RWPE2 (cell line): ENCODE data around the gene GRIK3.

Experiments
- ATAC-seq: fragments of 200-7000 bp; cut with Tn5 transposase; 3 replicates; pipeline ENCODE4 v1.9.1; 2021; ENCODE audit warnings: low read depth
- DNase-seq: peaks from one replicate; pipeline ENCODE4 v3.0.0-alpha.2; 2020; ENCODE audit warnings: low spot score
- H3K27ac ChIP-seq: fragments of 450-650 bp; 2 replicates; pipeline ENCODE4 v1.5.1; 2017; ENCODE audit warnings: mild to moderate bottlenecking; ENCODE audit not compliant: poor library complexity, severe bottlenecking
- H3K27me3 ChIP-seq: fragments of 250-450 bp; sonication (Bioruptor Pico); 2 replicates; pipeline ENCODE4 v1.5.1; 2021; ENCODE audit warnings: mild to moderate bottlenecking, moderate library complexity; ENCODE audit not compliant: insufficient read depth, poor library complexity, severe bottlenecking
- H3K36me3 ChIP-seq: fragments of 250-450 bp; sonication (Bioruptor Pico); 2 replicates; pipeline ENCODE4 v1.5.1; 2020; ENCODE audit warnings: low read depth, mild to moderate bottlenecking, moderate library complexity
- H3K4me1 ChIP-seq: fragments of 250-450 bp; sonication (Bioruptor Pico); 2 replicates; pipeline ENCODE4 v1.5.1; 2021; ENCODE audit warnings: mild to moderate bottlenecking, moderate library complexity; ENCODE audit not compliant: insufficient read depth, poor library complexity, severe bottlenecking
- H3K4me3 ChIP-seq: fragments of 250-450 bp; sonication (Bioruptor Pico); 2 replicates; pipeline ENCODE4 v1.5.1; 2021; ENCODE audit warnings: mild to moderate bottlenecking, moderate library complexity; ENCODE audit not compliant: severe bottlenecking
- H3K9me3 ChIP-seq: fragments of 250-450 bp; sonication (Bioruptor Pico); 2 replicates; pipeline ENCODE4 v1.5.1; 2021; ENCODE audit warnings: mild to moderate bottlenecking, moderate library complexity; ENCODE audit not compliant: severe bottlenecking
- TF ChIP-seq, protein P1 (sequence below): fragments of 450-650 bp; IDR thresholded peaks from one replicate; pipeline ENCODE4 v1.5.1; 2017; ENCODE audit warnings: mild to moderate bottlenecking, moderate library complexity; ENCODE audit not compliant: poor library complexity, severe bottlenecking

Gene GRIK3

DNA sequence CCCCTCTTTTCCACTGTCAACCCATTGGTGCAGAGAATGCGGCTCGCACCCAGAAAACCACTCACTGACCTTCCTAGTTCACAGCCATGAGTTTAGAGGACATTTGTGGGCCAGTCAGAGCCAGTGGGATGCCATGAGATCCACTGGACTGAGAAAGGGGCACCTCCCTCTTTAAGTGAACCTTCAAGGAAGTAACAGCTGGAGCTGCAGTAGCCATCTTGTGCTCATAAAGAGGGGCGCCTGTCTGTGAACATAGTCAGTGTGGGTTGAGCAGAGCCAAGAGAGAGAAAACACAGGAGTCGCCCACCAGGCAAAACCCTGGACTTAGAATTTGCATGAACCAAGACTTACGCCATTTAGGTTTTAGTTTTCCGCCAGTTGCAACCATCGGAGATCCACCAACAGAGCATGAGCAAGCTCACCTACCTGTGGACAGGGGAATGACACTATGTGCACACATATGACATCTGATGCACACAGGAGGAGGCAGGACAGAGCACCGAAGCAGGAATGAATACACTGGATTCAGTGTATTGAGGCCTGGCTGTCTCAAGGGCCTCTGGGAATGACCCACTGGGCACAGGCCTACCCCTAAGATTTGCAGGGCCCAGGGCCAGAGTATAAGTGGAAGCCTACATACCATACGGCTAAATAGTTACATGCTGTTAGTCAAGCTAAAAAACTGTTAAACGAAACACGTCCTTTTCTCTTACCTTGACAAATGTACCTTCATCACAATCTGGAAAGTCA lies 151.6 kb downstream of the GRIK3 start:
- TF ChIP-seq, protein P1, sequence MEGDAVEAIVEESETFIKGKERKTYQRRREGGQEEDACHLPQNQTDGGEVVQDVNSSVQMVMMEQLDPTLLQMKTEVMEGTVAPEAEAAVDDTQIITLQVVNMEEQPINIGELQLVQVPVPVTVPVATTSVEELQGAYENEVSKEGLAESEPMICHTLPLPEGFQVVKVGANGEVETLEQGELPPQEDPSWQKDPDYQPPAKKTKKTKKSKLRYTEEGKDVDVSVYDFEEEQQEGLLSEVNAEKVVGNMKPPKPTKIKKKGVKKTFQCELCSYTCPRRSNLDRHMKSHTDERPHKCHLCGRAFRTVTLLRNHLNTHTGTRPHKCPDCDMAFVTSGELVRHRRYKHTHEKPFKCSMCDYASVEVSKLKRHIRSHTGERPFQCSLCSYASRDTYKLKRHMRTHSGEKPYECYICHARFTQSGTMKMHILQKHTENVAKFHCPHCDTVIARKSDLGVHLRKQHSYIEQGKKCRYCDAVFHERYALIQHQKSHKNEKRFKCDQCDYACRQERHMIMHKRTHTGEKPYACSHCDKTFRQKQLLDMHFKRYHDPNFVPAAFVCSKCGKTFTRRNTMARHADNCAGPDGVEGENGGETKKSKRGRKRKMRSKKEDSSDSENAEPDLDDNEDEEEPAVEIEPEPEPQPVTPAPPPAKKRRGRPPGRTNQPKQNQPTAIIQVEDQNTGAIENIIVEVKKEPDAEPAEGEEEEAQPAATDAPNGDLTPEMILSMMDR, result no peak
- Histone ChIP-seq H3K27ac (no peak overlapping the region), H3K4me3 (no peak overlapping the region), H3K36me3 (no peaks in the 10 kb centered on the region), H3K27me3 (no peaks in the 10 kb centered on the region), H3K4me1 (no peaks in the 10 kb centered on the region), H3K9me3 (no peaks in the 10 kb centered on the region)
- DNase-seq (no peak), ATAC-seq (no peak)

DNA sequence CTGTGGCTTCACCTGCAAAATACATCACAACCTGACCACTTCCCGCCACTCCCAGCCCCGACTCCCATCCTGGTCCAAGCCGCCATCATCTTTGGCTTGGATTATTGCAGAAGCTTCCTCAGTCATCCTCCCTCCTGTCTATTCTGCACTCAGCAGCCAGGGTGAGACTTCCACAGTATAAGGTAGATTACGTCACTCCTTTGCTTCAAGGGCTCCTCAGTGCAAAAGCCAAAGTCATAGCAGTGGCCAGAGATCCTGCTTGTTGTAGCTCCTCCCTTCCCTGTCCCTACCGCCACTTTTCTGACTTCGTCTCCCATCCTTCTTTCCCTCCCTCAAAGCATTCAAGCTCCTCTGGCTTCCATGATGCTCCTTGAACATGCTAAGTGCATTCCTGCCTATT lies 152.8 kb downstream of the GRIK3 start:
- TF ChIP-seq, protein P1, result no peak
- ATAC-seq (no peak), DNase-seq (no peak)
- Histone ChIP-seq H3K27me3 (no peaks in the 10 kb centered on the region), H3K4me1 (no peaks in the 10 kb centered on the region), H3K27ac (no peak overlapping the region), H3K9me3 (no peaks in the 10 kb centered on the region), H3K4me3 (no peak overlapping the region), H3K36me3 (no peaks in the 10 kb centered on the region)

DNA sequence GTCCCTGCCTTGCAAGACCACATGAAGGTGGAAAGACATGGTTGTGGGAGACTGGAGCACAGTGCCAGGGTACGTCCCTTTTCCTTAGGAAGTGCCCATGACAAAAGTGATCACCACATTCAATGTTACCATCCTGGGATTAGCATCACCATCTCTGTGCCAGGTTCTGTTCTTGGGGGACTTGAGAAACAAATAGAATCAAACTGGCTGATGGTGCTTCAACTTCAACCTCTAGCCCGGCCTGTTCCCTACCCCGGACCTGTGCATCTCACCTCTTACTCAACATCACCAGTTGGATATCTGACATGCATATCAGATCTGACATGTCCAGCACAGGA lies 153.3 kb downstream of the GRIK3 start:
- Histone ChIP-seq H3K4me3 (no peak overlapping the region), H3K4me1 (no peaks in the 10 kb centered on the region), H3K27me3 (no peaks in the 10 kb centered on the region), H3K36me3 (no peaks in the 10 kb centered on the region), H3K27ac (no peak overlapping the region), H3K9me3 (no peaks in the 10 kb centered on the region)
- DNase-seq (no peak), ATAC-seq (no peak)
- TF ChIP-seq, protein P1, result no peak

DNA sequence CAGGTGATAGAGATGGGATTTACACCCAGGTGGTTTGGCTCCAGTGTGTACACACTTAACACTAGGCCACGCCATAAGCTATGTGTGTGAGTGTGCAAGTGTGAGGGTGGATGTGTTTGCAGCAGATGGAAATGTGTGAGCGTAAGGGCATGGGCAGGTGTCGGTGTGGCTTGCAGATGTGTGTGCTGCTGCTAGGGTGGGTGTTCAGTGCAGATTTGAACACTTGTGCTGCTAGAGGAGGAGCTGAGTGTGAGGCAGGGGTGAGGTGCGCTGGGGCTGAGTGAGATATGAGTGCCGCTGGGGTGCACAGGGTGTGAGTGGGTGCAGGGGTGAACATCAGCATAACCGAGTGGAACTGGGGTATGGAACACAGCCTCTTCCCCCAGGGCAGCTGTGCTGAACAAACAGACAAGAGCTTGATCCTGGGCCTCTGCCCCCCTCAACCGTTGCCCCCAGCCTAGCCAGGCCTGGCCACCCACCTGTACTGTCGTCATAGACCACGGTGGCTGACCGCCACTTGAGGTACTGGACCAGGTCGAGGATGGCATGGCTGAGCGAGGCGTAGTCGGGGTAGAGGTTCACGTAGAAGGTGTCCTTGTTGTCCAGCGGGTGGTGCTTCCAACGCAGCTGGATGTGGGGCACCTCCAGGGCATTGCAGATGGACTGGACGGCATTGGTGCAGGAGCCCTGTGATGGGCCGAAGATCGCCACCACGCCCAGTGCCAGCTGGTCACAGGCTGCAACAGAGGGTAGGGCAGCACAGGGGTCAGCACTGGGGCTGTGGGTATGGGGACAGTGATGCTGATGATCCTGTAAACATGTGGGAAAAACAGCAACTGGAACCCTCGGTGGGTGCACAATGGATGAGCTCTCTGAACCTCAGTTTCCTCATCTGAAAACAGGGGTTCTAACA lies 153.9 kb downstream of the GRIK3 start:
- TF ChIP-seq, protein P1, result no peak
- H3K36me3 ChIP-seq, result no peaks in the 10 kb centered on the region

More for the DNA sequence above, 153.9 kb downstream of the GRIK3 start:
- H3K4me3 ChIP-seq, result no peak overlapping the region
- H3K9me3 ChIP-seq, result no peaks in the 10 kb centered on the region
- H3K27me3 ChIP-seq, result no peaks in the 10 kb centered on the region
- H3K4me1 ChIP-seq, result no peaks in the 10 kb centered on the region
- DNase-seq (no peak), ATAC-seq (no peak)
- no peak overlapping the region for H3K27ac ChIP-seq
